GM12891 (cell line): ENCODE data around the gene ZEB2.
"Not testable (repeated sequence)": the region's sequence is repeated elsewhere in the genome, so short reads cannot be mapped to it uniquely, and the experiment has no call there.

Experiments used
- POLR2A ChIP-seq: IDR thresholded peaks from 2 replicates; pipeline ENCODE4 v1.6.1; 2011; ENCODE audit warnings: low read depth, low read length, control low read depth
- POLR2AphosphoS5 ChIP-seq: IDR thresholded peaks from 2 replicates; pipeline ENCODE4 v1.6.1; 2011; ENCODE audit warnings: low read depth, low read length, control low read depth
- TAF1 ChIP-seq: IDR thresholded peaks from 2 replicates; pipeline ENCODE4 v1.6.1; 2011; ENCODE audit warnings: low read depth, low read length, control low read depth

GRCh38 chr2:144364247-144364646, 155.7 kb downstream of the ZEB2 start:
- not testable (repeated sequence) for TF ChIP-seq POLR2AphosphoS5, POLR2A, TAF1
